Posterior cingulate gyrus (tissue), 11 donors: ENCODE data around the gene TLR9.
A peak's percentile ranks its signal among the peaks of the same experiment; 100 is the strongest.
"Not testable (repeated sequence)": the region's sequence is repeated elsewhere in the genome, so short reads cannot be mapped to it uniquely, and the experiment has no call there.

Source experiments
- DNase-seq, 10 donors: peaks; one replicate each; pipeline versions ENCODE4 v3.0.0 to v3.0.0-alpha.2; 2020 to 2021; ENCODE audit warnings: mixed read lengths in 3 of 10
- intact Hi-C: fragments of 100-400 bp; cut with DNase I; formaldehyde crosslinking; loops from one replicate; pipeline ENCODE4 v1.15.1; 2023

The TLR9 gene

DNA sequence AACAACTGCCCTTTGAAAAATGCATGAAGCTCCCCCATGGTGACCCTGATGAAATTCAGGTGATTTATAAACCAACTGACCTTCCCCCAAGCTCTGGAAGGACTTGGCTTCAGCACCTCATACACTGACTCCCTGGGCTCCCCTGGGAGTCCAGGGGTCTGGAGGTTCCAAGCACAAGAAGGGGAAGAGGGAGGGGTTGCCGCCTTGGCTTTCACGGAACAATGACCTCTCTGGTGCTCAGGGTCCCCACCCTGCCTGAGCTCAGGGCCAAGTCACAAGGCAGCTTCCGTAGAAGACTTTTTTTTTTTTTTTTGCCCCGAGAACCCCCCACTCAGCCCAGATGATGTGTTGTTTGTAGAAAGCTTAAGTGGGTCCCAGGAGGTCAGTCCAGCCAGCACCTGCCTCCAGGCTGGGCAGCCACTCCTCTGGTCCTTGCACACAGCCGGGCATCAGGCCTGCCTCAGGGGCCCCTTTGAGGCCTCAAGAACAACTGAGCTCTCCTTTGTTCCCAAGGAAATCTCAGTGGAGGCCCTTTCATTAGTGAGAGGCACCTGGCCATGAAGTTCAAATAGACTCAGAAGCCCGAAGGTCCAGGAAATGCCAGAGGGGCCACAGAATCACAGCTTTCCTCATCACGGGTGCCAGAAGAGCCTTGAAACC lies 41.5 kb downstream of the TLR9 start:
- intact Hi-C loops: no loop called here
- DNase-seq: peak in 1 of 10 donors; percentile 32

DNA sequence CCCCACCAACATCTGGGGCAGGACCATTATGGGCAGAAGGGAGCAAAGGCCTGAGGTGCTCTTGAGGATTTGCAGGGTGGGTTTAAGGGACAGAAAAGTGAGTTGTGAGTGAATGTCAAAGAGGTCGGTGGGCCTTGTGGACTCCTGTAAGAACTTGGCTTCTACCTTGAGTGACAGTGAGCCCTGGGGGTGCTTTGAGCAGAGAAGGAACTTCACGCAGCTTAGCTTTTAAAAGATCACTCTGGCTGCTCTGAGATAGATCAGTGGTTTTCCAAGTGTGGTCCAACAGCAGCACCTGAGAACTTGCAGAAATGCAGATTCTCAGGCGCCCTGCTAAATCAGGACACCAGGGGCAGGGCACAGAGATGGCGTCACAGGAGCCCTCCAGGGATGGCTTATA lies 42.8 kb downstream of the TLR9 start:
- intact Hi-C loops: no loop called here

DNA sequence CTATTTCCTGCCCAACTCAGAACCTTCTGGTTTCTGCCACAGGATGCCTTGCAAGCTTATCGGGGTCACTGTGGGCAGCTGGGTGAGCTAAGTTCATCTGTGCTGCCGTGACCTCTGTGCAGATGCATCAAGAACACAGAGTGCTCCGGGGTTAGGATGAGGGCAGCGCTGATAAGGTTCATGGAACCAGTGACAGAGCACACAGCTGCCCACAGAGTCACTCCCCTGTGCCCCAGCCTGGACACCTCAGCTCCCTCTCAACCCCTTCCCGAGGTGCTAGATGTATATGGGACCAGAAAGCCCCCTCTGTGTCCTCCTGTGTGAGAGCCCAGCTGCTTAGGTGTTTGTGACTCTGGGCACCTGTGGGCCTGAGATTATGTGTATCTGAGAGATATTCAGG lies 43.2 kb downstream of the TLR9 start:
- intact Hi-C loops: no loop called here
- DNase-seq: peak in 1 of 10 donors; percentile 19

More for the DNA sequence above, 42.8 kb downstream of the TLR9 start:
- no peak for DNase-seq

DNA sequence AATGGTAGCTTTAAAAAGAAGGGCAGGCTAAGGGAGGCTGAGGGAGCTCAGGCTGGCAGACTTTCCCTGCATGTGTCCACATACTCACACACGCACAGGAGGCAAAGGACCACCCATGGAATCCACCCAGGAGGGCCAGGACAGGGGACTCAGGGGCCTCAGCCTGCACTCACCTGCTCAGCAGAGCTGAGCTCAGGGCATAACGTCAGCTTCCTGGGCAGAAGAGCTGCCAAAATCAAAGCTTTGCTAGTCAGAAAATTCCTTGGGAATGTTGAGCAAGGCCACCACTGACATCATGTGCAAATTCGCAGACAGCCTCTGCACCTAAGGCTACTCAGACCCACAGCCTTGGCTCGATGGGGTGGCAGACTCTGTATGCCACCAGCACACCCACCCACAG lies 43.9 kb downstream of the TLR9 start:
- intact Hi-C loops: no loop called here

DNA sequence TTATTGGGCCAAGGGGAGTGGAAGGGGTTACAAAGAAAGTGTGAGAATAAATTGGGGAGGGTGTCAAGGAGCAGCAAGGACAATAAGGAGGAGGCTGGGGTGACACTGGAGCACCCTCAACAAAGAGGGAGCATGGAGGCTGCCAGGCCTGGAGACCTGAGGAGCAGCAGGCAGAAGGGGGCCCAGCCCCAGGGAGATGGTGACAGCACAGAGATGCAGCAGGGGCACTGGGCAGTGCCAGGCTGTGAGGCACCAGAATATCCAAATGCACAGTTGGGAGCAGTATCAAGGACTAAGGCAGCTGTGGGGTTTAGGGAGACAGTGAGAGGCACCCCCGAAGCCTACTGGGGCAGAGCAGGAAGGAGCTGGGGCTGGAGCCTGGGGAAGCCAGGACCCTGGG lies 46.9 kb downstream of the TLR9 start:
- intact Hi-C loops: no loop called here
- DNase-seq: peak in 2 of 10 donors; percentile 24 to 49

More for the DNA sequence above, 43.9 kb downstream of the TLR9 start:
- DNase-seq: peak in 1 of 10 donors; percentile 36

DNA sequence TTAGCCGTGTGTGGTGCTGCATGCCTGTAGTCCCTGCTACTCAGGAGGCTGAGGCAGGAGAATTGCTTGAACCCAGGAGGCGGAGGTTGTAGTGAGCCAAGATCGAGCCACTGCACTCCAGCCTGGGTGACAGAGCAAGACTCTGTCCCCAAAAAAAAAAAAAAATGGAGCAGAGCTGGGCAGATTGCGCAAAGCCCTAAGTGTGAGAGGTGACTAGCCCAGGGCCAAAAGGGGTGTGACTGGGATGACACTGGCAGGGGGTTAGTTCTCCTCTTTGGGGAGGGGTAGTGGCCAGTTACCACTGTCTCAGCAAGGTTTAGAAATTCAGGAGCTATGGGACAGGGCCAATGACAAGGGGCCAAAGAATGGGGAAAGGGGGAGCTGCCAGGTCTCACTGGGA lies 47.3 kb downstream of the TLR9 start:
- intact Hi-C loops: not testable (repeated sequence)
- DNase-seq: peak in 1 of 10 donors; percentile 33

DNA sequence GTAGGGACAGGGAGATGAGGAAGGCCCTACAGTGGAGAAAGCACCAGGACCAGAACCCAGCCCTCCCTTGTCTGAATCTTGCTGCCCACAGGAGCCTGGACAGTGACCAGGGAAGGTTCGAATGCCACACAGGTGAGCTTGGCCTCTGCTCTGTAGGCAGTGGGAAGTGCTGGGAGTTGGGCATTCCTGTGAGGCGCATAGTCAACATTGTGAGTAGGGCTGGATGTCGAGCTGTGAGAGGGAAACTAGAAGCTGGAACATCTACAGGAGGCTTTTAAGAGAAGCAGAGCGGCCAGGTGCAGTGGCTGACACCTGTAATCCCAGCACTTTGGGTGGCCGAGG lies 47.8 kb downstream of the TLR9 start:
- peak in 2 of 10 donors; percentile 21 to 36 for DNase-seq
- intact Hi-C loops: no loop called here

DNA sequence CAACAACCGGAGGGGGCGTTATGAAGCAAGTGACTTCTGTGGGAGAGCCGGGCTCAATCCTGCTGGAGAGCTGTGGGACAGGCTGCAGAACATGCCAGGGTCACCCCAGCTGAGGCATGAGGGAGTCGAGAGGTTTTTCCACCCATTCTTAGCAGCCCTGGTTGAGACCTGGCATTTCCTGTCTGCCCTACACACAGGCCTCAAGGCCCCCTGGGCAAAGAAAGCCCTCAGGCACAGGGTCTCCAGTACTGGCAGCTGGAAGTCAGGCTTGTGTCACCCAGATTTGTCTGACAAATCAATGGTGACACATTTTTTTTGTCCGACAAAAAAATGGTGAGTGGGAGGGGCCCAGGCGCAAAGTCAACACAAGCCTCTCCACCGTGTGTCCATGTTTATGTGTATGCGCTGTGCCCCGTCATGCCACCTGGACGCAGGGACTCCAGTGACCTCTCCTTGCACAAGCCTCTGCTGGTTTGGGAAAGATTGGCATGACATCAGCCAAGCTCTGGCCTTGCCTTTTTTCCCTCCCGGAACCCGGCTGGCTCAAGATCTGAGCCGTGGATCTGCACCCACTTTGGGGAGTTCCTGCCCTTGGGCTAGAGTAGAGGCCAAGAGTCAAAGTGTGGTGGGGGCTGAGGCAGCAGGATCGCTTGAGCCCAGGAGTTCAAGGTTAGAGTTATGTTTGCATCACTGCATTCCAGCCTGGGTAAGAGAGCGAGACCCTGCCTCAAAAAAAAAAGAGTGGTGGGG lies 48.3 kb downstream of the TLR9 start:
- intact Hi-C loops: no loop called here
- DNase-seq: peak in 2 of 10 donors; percentile 57 to 80

DNA sequence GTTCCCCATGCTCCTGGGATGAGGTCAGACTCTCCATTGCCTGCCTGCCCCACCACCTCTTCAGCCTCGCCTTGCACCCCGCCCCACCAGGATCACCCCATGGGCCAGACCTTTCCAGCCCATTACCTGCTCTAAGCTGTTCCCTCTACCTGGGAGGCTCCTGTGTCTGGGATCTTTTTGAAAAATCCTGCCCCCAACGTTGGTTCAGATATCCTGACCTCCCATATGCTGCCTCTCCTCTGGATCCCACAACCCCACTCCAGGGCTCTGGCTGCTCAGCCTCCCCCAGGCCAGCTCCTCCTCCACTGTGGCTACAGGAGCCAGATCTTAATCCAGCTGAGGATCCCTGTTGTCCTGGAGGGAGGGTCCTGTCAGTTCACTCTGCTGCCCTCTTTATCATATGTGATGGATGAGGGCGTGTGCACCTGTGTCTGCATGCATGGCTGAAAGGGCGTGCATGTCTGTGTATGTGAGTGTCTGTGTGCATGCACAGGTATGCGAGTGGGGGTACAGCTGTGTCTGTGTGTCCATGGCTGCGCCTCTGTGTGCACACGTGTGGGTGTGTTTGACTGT lies 49.2 kb downstream of the TLR9 start:
- DNase-seq: peak in 2 of 10 donors; percentile 67
- intact Hi-C loops: no loop called here

DNA sequence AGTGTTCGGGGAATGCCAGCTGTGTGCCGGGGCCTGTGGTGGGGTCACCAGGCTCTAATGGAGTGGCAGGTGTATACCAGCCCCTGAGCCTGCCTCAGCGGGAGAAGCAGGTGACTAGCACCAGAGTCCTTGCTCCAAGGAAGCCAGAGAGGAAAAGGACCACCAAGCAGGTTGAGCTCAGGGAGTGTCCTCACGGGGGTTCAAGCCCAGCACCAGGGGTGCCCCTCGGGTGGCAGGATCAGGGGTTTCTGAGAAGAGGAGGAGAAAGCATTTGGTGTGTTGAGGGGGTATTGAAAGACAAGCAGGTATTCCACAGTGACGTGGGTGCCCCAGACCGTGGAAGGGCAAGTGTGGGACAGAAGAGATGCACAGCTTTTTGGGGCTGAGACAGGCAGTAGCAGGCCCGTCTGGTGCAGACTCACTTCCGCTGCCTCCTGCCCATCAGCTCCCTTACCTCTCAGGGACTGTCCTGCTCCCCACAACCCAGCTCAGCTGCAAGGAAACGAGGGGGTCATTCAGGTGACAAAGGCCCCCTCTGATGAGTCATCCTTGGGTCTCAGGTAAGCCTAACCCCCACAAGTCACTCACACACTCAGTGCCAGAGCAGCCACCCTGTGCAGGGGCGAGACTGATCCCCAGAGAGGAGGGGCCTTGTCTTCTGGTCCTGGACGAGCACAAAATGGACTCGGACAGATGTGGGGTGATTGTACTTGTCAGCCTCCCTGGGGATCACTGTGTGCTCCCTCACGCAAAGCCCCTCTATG lies 49.8 kb downstream of the TLR9 start:
- intact Hi-C loops: no loop called here
- DNase-seq: peak in 2 of 10 donors; percentile 41 to 72

DNA sequence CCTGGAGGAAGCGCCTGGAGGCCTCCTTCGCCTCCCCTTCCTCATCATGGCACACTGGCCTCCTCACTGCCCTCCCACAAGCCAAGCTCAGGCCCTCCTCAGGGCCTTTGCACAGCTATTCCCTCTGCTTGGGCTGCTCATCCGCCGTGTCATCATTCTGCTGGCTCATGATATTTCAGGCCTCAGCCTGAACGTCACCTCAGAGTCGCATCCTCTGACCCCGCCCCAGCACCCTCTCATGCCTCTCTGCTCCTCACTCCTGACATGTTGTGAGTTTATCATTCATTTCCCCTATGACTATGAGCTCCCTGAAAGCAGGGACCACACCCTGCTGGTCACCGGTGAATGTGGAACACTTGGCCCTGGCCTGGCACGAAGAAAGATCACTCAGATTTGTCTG lies 50.5 kb downstream of the TLR9 start:
- peak in 2 of 10 donors; percentile 33 to 63 for DNase-seq
- intact Hi-C loops: no loop called here

DNA sequence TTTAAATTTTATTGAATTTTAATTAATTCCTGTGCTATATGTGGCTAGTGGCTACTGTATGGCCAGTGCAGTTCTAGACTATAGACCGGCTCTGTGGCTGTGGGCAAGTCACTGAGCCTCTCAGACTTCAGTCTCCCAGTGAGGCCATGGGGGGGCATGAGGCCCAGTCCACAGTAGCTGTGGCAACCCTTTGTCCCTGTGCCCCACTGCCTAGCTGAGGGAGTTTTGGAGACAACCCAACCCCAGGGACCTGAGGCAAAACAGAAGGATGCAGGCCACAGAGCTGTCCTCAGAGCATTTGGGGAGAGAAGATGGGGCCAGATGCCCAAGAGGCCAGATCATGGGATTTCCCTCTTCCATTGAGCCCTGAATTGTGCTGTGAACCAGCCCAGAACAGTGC lies 52.3 kb downstream of the TLR9 start:
- peak in 2 of 10 donors; percentile 6 to 70 for DNase-seq
- intact Hi-C loops: no loop called here

DNA sequence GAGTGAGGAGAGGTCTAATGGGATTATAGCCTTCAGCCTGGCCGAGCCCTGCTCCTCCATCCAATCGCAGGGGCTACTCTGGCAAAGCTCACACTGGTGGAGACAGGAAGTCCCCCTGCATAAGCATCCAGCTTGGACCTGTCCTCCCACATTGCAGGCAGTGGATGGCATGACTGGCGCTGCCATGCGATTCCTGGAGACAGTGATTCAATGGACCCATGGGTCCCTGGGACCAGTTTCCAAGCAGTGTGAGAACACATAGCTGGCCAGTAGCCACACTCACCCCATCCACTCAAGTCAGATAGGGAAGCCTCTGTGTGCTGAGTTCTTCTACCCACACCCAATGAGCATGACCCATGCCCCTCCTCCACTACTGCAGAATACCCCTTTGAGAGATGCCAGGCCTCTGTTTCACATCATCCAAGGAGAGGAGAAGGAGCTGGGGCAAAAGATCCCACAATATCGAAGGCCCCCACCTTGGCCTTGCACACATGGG lies 53.1 kb downstream of the TLR9 start:
- intact Hi-C loops: no loop called here
- peak in 6 of 10 donors; percentile 31 to 88 (median 52) for DNase-seq

DNA sequence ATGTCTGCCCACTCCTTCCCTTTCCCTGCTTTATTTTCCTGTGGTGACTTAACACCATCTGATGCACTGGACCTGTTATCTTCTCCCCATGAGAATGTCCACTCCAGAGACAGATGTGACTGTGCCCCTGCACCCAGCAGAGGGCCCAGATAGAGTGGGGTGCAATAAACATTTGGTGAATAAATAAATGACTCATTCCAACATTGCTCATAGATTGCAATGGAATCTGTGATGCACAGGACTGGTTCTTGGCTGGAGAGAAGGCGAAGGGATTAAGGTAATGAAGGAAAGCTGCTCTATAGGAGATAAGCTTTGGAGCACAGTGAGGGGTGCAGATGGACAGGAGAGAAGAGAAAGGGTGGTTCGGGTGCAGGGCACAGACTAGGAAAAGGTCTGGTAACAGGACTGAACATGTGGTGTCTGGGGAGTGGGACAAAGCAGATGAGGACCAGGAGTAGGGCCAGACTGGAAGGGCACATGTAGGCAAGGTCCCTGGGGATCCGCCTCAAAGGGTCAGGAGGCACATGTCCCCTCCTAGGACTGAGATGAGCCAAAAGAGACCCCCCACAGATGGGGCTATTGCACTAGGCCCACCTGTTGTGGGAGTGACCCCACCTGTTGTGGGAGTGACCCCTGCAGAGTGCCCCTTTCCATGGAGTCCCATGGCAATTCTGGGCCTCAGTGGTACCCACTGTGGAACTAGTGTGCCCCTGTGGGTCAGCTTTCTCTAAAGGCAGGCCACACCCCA lies 53.8 kb downstream of the TLR9 start:
- intact Hi-C loops: no loop called here
- DNase-seq: peak in 2 of 10 donors; percentile 25 to 62
